ENCODE data around the gene MARCHF3.
"Not testable (repeated sequence)": the region's sequence is repeated elsewhere in the genome, so short reads cannot be mapped to it uniquely, and the experiment has no call there.

The MARCHF3 gene

GRCh38 chr5:126947146-126948010, 83.0 kb downstream of the MARCHF3 start:
- no peak for DNase-seq

GRCh38 chr5:126942908-126943307, 87.5 kb downstream of the MARCHF3 start:
- DNase-seq: not testable (repeated sequence)

GRCh38 chr5:126941403-126941802, 89.0 kb downstream of the MARCHF3 start:
- DNase-seq: no peak

GRCh38 chr5:126939887-126940286, 90.5 kb downstream of the MARCHF3 start:
- no peak for DNase-seq

GRCh38 chr5:126938466-126938865, 91.9 kb downstream of the MARCHF3 start:
- no peak for DNase-seq

GRCh38 chr5:126937771-126938170, 92.6 kb downstream of the MARCHF3 start:
- DNase-seq: no peak

- DNase-seq: no peak
These were observed 93.5 kb downstream of the MARCHF3 start for GRCh38 chr5:126936775-126937418.

DNA sequence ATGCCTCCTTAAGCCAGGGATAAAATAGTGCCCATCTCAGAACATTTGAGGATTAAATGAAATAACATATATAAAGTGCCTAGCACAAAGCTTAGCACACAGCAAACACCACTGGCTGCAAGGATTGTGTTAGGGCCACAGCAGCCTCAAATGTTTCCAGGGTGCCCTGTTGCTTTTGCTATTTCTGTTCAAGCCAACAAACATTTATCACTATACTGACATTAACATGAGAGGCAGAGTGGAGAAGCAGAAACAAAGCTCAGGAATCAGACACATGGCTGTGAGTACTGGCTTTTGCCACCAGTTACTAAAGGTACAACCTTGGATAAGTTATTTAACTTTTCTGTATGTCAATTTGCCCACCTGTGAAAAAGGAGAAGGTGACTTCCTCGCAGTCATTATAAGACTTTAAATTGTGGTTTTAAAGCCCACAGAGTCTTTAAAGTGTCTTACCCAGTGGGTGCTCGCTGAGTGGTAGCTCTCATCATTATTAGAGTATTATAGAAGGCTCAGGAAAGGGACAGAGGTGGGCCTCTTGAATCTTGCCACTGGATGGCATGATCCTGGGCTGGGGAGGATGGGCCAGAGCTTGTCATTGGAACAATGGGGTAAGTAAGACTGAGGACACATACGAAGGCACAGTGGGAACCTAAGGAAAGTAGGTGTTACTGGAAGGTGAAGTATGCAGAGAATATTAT, 98.2 kb downstream of the MARCHF3 start:
- no peak for DNase-seq

DNA sequence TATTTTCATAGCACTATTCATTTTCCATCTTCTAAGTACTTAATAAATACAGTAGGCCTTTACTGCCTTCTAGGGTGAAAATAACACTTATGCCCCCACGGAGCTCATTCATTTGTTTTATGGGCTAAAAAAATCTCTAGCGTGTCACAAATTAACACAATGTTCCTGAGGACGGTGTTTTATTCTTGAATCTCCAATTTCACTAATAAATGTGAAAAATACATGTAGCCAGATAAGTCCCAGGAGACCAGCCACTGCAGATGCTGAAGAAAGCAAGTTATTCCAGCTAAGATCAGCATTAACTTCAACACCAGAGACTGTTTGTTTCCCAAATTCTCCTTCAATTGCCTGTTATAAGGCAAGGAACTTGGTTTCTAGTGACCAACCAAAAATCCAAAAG, 102.3 kb downstream of the MARCHF3 start:
- DNase-seq: no peak

DNA sequence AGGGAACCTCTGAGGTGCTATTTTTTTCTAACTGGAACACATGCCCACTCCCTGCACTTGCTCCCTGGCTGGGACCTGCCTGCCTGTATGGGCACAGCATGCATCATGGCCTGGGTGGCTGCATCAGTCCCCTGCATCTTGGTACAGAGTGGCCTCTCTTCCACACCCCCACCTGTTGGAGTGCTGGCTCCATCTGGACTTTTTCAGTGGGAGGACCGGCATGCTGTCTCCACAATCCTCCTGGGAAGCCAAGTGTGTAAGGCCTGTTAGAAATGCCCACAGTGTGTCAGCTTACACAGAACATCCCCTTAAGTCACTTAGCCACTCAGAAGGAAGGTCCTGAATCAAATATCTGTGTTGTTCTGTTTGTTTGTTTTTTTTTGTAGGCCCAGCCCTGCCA, 102.9 kb downstream of the MARCHF3 start:
- no peak for DNase-seq

DNA sequence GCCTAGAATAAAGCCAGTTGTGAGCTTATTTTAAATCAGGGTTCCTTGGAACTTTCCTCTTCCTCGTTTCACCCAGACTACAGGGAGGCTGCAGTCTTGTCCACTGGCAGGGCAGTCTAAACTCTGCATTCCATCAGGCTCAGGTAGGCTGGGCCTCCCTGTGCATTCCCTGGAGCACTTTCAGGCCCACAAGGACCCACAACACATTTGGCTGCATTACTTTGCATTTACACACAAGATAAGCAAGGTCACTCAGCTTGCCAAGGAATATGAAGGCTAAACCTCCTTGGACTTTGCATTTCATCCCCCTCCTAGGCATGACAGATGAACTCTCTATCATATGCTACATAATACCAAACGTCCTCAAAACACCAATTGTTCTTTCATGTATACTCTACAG, 104.2 kb downstream of the MARCHF3 start:
- DNase-seq: no peak

DNA sequence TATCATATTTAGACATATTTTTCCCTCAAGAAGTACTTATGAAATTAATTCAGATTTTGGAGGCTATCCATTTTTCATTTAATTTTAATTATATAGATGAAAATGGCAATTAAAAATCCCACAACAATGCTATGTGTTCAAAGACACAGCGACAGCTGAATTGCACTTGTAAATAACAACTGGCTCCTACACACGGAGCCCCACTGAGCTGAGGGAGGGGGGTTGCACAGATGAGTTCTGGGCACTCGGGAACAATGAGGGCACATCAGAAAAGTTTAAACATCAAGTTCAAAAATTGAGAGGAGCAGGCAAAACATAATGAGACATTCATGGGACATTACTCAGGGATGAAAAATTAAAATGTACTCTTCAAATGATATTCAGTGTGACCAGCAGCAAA, 104.9 kb downstream of the MARCHF3 start:
- peak; percentile 23 for DNase-seq

DNA sequence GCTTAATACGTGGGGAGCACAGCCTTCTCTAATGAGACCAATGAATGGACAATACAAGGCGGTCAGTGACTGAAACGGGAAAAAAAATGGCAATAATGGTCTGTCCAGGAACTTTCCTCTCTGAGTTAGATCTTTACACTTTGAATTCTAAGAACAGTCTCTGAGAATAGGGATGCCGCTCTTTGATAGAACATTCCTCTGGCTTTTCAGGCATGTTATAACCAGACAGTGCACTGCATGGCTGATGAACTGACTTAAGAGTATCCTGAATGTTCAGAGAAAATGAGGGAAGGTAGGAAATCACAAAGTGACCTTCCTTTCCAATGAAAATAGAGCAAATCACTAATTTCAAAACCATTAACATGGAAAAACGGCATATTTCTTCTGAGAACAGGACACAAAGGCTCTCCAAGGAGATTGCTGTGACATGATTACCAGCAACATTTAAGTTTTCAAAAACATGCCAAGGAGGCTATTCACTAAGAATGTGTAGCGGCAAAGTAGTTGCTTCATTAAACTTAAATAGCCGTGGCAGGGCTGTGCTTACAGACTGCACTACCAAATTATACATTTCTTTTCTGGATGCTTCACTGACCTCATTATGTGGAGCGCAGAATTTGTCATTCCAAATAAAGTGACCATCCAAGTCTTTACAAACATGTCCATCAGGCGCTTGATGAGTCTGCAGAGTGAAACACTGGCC, 105.9 kb downstream of the MARCHF3 start:
- DNase-seq: no peak

GRCh38 chr5:126921241-126922091, 108.9 kb downstream of the MARCHF3 start:
- no peak for DNase-seq

DNA sequence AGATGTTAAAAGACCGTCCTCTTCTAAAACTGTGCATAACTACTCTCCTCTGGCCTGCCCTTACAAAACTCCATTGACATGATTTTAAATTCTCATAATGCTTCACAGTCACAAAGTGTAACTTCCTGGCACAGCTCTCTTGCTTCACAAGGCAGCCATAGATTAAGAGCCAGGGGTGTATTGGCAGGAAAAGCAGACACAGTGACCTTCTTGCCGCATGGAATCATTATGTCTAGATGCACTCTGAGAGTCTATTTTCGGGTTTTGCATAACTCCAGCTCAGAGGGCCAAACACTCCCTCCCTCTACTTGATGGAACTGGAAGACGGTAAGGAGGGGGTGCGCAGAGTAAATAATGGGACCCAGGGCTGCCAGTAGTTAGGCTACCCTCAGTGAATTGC, 110.1 kb downstream of the MARCHF3 start:
- no peak for DNase-seq

DNA sequence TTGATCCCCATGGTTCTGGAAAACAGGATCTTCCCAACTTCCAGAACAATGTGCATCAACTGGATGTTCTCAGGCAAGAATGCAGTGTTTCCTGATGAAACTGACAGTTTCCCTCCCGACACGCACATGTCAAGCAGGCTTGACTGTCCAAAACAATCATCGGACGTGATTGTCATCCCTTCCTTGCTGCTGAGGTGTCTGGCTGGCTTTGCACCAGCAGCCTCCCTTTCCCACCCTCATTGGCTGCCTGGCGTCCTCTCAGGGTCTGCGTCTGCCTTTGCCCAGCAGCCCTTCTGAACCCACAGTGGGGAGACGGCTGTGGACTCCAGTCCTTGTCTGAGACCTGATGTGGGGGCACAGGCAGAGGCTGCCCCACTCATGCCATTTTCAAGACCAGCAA, 110.8 kb downstream of the MARCHF3 start:
- DNase-seq: no peak

GRCh38 chr5:126918615-126918957, 111.8 kb downstream of the MARCHF3 start:
- DNase-seq: no peak

DNA sequence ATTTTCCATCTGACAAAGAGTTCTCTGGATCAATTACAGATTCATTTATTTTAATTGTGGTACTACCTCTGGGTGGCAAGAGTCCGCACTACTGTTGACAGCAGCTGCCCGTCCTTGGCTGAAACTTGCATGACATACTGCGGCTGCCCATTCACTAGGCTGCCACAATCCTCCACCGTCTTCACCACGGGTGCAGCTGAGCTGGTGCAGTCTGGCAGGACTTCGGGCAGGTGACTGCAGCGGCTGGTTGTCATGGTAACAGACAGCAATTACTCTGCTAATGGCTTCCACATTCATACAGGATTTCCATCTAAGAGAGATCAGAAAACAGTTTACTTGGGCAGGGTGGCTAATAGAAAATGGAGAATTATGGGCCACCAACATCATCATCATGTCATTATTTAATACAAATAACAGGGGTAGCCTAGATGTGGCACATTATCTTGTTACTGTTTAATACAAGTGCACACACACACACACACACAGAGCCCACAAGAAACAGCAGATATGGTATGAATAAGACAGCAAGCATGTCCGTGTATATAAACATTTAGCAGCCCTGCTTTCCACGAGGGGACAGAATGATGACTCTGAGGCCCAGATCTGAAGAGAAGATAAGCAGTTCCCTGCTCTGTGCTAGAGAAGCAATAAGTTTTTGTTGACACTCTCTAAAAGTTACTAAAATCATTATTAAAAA, 112.3 kb downstream of the MARCHF3 start:
- peak; percentile 99 for DNase-seq

- DNase-seq: no peak
These were observed 114.9 kb downstream of the MARCHF3 start for GRCh38 chr5:126915496-126915895.

- DNase-seq: no peak
These were observed 115.4 kb downstream of the MARCHF3 start for GRCh38 chr5:126914801-126915436.

GRCh38 chr5:126912616-126913200, 117.7 kb downstream of the MARCHF3 start:
- no peak for DNase-seq

All from COR-L47 (cell line).